ENCODE data around the gene CRYL1.

- TF ChIP-seq CTCF (IDR thresholded peaks at IDR 0.05) (no peak), POLR2AphosphoS5 (IDR thresholded peaks at IDR 0.05; ENCODE audit: insufficient read depth in 1 of 2, low read depth in 1 of 2) (no peak), POLR2A (IDR thresholded peaks at IDR 0.05) (no peak)
Measured at GRCh38 chr13:20487927-20488326, 37.7 kb downstream of the CRYL1 start.

All from vagina (tissue), 2 donors.